Fibroblast of villous mesenchyme (primary cell): ENCODE data around the gene TAF1C. TPM values are rescaled to one million over a fixed set of nuclear protein-coding genes. Genes with fewer than 3 reads are reported as not detected.

ENCODE experiments used
- DNase-seq: peaks from one replicate; pipeline ENCODE4 v3.0.0-alpha.2; 2010; ENCODE audit warnings: low read depth
- H3K4me3 ChIP-seq: 2 replicates; pipeline ENCODE4 v1.5.1; 2011; ENCODE audit warnings: low read depth, mild to moderate bottlenecking, low read length
- total RNA-seq: library from RNA; depleted of rRNA; stranded (reverse); fragments of >200 nt; gene quantifications from 2 replicates; pipeline ENCODE4 v1.2.3, GENCODE V29; 2012
- TF ChIP-seq, protein P1 (sequence below): IDR thresholded peaks from 2 replicates; pipeline ENCODE4 v1.5.1; 2012; ENCODE audit warnings: low read depth, mild to moderate bottlenecking, low read length; ENCODE audit not compliant: insufficient read depth

The TAF1C gene
- total RNA-seq, 1 donor = 19.4 TPM

DNA sequence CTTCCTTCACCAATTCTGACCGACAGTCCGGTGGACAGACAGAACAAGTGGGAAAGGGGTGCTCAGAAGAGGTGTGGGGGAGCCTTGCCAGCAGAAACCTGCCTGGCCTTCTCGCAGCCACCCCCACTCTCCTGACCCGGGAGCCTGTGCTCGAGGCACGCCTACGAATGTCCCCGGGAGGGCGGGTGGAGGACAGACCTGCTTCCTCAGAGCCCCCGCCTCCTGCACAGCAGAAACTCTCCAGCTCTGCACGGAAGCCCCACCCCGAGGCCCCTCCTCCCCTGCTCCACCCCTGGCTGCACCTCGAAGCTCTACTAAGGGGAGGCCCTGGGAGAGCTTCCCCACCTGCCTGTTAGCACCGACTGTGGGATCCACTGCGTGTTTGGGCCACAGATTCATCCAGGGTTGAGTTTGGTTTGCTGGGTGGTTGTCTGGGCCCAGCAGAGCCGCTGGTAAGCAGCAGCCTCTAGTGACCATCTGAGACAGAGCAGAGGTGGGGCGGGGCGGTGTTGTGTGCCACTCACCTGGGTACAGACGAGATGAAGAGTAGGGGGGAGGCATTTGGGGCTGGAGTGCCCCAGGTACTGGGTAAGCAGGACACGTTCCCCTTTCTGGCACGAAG lies 6.2 kb downstream of the TAF1C start:
- TF ChIP-seq, protein P1, sequence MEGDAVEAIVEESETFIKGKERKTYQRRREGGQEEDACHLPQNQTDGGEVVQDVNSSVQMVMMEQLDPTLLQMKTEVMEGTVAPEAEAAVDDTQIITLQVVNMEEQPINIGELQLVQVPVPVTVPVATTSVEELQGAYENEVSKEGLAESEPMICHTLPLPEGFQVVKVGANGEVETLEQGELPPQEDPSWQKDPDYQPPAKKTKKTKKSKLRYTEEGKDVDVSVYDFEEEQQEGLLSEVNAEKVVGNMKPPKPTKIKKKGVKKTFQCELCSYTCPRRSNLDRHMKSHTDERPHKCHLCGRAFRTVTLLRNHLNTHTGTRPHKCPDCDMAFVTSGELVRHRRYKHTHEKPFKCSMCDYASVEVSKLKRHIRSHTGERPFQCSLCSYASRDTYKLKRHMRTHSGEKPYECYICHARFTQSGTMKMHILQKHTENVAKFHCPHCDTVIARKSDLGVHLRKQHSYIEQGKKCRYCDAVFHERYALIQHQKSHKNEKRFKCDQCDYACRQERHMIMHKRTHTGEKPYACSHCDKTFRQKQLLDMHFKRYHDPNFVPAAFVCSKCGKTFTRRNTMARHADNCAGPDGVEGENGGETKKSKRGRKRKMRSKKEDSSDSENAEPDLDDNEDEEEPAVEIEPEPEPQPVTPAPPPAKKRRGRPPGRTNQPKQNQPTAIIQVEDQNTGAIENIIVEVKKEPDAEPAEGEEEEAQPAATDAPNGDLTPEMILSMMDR = no peak
- no peak for DNase-seq
- H3K4me3 ChIP-seq = no peak overlapping the region

DNA sequence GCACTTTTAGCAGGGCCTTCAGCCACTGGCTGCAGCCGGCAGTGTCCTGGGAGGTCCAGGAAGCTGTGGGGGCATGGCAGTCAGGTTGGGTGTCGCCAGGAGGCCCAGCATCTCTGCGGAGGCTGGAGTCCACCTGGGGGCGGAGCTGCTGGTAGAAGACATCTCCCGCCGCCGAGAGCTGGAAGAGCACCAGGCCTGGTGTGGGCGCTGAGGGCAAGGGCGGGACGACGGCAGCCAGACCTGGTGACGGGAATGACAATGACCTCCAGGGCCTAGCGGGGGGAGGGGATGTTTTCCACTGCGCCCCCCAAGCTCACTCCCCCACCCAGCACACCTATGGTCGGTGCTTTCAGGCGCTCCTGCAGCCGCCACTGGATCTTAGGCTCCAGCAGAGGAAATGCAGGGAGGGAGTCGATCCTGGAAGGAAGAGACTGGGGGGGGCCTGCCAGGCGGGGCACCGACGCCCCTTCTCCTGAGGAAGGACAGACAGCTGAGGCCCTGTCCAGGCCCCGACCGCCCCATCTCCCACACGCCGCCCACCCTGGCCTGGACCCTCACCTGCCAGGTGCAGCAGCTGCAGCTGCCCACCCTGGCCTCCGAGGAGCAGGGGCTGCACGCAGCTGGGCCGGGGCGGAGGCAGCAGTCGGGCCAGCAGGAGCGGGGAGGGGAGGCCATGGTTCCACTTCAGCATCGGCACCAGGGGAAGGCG lies 7.1 kb downstream of the TAF1C start:
- TF ChIP-seq, protein P1 = no peak
- no peak for DNase-seq
- H3K4me3 ChIP-seq = no peak overlapping the region

DNA sequence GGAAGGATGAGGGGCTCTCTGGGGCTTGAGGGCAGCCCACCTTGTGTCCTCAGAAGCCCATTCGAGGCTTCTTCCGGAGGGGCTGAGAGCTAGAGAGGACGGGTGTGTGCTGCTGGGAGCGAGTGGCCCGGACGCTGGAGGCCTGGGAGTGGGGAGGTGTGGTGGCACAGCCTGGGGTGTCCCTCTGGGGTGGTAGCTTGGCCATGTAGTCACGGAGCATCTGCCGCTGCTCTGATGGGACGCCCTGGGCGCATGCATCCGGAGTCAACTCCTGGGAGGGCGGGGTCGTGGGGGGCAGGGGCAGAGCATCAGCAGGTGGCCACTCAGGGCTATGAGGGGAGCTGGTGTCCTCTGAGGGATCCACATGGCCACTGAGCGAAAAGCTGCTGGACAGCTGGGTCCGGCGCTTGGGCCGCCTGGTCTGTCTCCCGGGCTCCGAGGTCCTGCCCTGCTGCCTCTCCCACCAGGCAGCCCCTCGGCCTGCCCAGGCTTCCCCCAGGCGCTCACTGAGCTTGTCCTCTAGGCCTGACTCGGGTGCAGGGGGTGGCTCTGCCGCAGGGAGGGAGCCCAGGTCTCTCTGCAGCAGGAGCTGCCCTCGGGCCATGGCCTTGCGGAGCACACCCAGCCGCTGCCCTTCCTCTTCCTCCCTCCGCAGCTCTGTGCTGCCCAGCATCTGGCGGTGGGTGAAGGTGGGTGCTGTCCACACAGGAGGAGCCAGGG lies 7.8 kb downstream of the TAF1C start:
- TF ChIP-seq, protein P1 = no peak
- no peak for DNase-seq
- no peak overlapping the region for H3K4me3 ChIP-seq

DNA sequence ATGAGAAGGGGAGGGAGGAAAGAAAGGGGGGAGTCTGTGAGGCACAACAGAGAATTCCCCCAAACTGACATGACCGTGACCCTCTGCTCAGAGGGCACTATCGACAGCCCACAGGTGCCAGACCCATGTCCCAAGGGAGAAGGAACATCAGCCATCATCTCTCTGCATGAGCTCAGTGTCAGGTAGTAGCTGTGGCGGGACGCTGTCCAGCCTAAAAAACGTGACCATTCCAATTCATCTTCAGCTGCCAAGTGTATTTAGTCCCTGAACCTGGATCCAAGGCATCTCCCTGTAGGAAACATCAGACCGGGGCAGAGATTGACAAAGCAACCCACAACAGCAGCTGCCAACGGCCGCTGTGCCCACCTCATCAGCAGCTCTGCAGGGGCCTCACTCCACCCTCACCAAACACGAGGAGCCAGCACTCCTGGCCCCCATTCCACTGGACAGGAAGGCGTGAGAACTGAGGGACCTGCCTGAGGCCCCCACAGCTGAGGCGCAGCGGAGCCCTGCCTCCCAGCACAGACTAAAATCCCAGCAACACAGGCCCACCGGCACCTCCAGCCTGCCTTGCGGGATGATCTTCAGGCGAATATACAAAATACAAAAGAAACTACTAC lies 8.6 kb downstream of the TAF1C start:
- DNase-seq = no peak
- H3K4me3 ChIP-seq = no peak overlapping the region
- TF ChIP-seq, protein P1 = no peak

DNA sequence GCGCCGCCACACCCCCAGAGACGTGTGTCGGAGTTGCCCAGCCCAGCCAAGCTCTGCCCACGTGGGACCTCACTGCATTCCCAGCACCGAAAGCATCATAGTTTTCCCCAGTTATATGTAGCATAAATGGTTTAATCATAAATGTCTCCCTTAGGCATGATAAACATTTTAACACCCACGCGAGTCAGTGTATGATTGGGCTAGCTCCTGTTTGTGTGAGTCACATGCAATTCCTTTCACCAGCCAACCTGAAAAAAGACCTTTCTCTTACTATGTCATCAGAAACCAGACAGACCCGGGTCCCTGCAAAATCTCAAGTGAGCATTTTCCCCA lies 9.2 kb downstream of the TAF1C start:
- DNase-seq = peak; percentile 71
- H3K4me3 ChIP-seq = no peak overlapping the region
- TF ChIP-seq, protein P1 = no peak

DNA sequence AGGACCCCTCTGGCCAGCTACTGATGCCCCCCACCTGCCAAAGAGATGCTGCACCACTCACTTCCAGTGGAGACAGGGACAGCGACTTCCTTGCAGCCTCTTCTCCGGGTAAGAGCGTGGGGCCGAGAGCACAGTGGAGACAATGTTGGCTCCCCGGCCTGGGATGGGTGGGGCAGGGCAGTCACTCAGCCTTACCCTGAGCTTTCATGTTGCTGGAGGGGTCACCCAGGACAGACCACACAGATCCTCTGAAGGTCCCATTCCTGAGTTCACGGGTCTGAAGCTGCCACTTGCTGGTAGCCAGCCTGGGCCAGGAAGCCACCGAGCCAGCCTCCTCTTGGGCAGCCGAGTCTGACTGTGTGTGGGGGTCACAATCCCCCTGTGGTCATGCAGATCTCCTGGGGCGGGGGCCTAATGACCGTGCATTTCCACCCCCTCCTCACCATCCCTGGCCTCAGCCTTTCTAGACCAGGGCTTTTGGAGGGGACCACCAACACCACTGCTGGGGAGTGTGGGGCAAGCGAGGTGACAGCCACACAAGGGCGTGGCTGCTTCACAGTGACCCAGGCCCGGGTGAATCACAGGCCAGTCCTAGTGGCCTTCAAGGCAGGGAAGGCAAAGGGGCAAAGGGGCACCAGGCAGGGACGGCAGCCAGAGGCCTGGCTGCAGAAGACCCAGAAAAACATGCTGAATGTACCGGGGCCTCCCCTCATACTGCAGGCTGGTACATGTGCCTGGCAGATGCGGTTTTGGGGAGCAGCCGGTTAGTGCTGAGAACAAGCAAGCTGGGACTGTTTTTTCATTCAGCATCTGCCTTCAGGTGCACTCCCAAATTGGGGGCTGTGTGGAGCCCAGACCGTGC lies 10.4 kb downstream of the TAF1C start:
- TF ChIP-seq, protein P1 = no peak
- DNase-seq = no peak
- no peak overlapping the region for H3K4me3 ChIP-seq
